ENCODE measurements around the gene SLC25A22.

- TF ChIP-seq CTCF (IDR thresholded peaks at IDR 0.05; ENCODE audit: low read depth, low read length) (no peak), EZH2phosphoT487 (IDR thresholded peaks at IDR 0.05; ENCODE audit: low read depth) (no peak)
Measured at GRCh38 chr11:809287-810039, 11.4 kb upstream of the SLC25A22 start, which contains the start of gene RPLP2.

Measured in OCI-LY3 (cell line).